Fibroblast of lung (primary cell): Measurements from ENCODE around the gene PLXNB1.

Experiments
- CTCF ChIP-seq, 2 donors: IDR thresholded peaks in 1 of 2; conservative IDR thresholded peaks in 1 of 2; 1 replicate in 1 of 2; 2 replicates in 1 of 2; pipeline ENCODE4 v1.5.1; 2011 to 2012; ENCODE audit warnings: low read length in 2 of 2, control low read depth in 1 of 2, inconsistent platforms in 1 of 2, low read depth in 1 of 2, mild to moderate bottlenecking in 1 of 2
- EZH2 ChIP-seq: IDR thresholded peaks from 2 replicates; pipeline ENCODE4 v1.5.1; 2012; ENCODE audit warnings: low read length, control low read depth, mild to moderate bottlenecking; ENCODE audit errors: missing control alignments

- TF ChIP-seq CTCF (conservative IDR thresholded peaks at IDR 0.05 in 1 of 2, IDR thresholded peaks at IDR 0.05 in 1 of 2; ENCODE audit: low read depth in 1 of 2, low read length in 2 of 2), result no peak
- TF ChIP-seq EZH2, result no peak
Measured at GRCh38 chr3:48361928-48362327, 68.0 kb downstream of the PLXNB1 start.
